Testis (tissue), 5 donors: ENCODE data around the gene RASL10B. TPM values are rescaled to one million over a fixed set of nuclear protein-coding genes. Genes with fewer than 3 reads are reported as not detected.

ENCODE experiments used
- DNase-seq: peaks from one replicate; pipeline ENCODE4 v3.0.0-alpha.2; 2019
- H3K27ac ChIP-seq, 2 donors: fragments of 200-600 bp; sonication (generic); one replicate each; pipeline ENCODE4 v1.5.1; 2019
- H3K27me3 ChIP-seq: fragments of 200-600 bp; sonication (generic); one replicate; pipeline ENCODE4 v1.5.1; 2019
- H3K36me3 ChIP-seq: fragments of 200-600 bp; sonication (generic); one replicate; pipeline ENCODE4 v1.5.1; 2017; ENCODE audit warnings: low read depth; ENCODE audit errors: missing control alignments
- H3K4me1 ChIP-seq: fragments of 200-600 bp; sonication (generic); one replicate; pipeline ENCODE4 v1.5.1; 2019
- H3K4me3 ChIP-seq, 2 donors: fragments of 200-600 bp; sonication (generic); one replicate each; pipeline ENCODE4 v1.5.1; 2017 to 2019
- H3K9me3 ChIP-seq: fragments of 200-600 bp; sonication (generic); one replicate; pipeline ENCODE4 v1.5.1; 2017
- POLR2A ChIP-seq: fragments of 450-650 bp; IDR thresholded peaks from one replicate; pipeline ENCODE4 v1.6.1; 2017; ENCODE audit warnings: antibody characterized with exemption, mild to moderate bottlenecking, moderate library complexity
- WGBS, 2 donors: methylation state at CpG; one replicate each; pipeline ENCODE4 v1.1.5; 2018; 5-methylcytosine and 5-hydroxymethylcytosine counted together
- intact Hi-C: fragments of 100-400 bp; cut with DNase I; formaldehyde crosslinking; loops from one replicate; pipeline ENCODE4 v1.15.1; 2023; ENCODE audit warnings: low total_unique reads
- long read RNA-seq, 2 donors: transcript quantifications; one replicate each; lab custom pipeline, GENCODE V29; 2026
- polyA plus RNA-seq: library from polyadenylated mRNA; stranded (reverse); fragments of 350-450 nt; fragmentation: Illumina TruSeq; extraction: RNeasy Lipid Tissue Mini Kit (QIAGEN cat#74804); gene quantifications from one replicate; pipeline ENCODE4 v1.2.3, GENCODE V29; 2014; ENCODE audit warnings: low read depth, low replicate concordance; ENCODE audit not compliant: insufficient read depth
- total RNA-seq, 2 donors: library from RNA; depleted of rRNA; stranded (reverse); fragments of >200 nt; gene quantifications; one replicate each; pipeline ENCODE4 v1.2.3, GENCODE V29; 2016
- TF ChIP-seq, protein P1 (sequence below), 3 experiments: fragments of 450-650 bp in 2 of 3; fragments of 200-600 bp in 1 of 3; sonication (generic) in 1 of 3; IDR thresholded peaks; one replicate each; pipeline ENCODE4 v1.5.1; 2016 to 2019; ENCODE audit warnings: antibody characterized with exemption in 3 of 3, mild to moderate bottlenecking in 2 of 3, moderate library complexity in 1 of 3

The RASL10B gene
- 1 to 10 TPM; 2.5 to 4.8 TPM for total RNA-seq
- 3.8 TPM for polyA plus RNA-seq
- long read RNA-seq, donor 1, partial matches to known transcripts = 0 of 3 reads
- long read RNA-seq, donor 1, other reads (novel, unspliced or antisense) = 0 of 3 reads
- long read RNA-seq, donor 2, partial matches to known transcripts = 0 of 2 reads
- long read RNA-seq, donor 2, other reads (novel, unspliced or antisense) = 0 of 2 reads

DNA sequence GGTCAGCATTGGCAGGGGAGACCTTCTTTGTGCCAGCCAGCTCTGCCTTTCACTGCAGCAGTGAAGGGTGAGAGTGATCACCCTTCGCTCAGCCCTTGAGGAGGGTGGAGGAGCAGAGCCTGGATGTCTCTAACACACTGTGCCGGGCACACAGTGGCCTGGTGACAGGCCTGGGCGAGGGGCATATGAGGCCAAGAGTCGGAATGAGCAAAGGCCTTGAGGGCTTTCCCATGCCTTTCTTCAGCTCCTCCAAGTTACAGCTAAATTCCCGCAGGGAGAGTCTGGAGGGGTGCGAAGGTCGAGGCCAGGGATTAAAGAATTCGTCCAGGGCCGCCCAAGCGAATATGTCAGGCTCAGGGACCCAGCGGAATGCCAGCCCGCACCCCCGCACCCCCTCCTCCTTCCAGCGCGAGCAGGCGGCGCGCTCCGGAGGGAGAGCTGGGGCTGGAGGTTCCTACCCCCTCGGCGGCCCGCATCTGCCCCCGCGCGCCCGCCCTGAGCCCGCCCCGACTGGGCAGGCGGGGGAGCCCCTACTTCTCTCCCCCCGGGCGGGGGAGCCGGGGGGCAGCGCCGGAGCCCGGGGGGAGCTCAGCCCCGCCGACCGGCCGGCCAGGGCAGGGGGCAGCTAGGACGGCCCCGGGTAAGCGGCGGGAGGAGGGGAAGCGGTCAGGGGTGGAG lies at the start of gene RASL10B:
RASL10B (plus strand) TSS at position 401 of the 678 bp plus-strand sequence. CDS start 3,546 bp downstream, outside the sequence.
- no peak for TF ChIP-seq POLR2A
- TF ChIP-seq, protein P1, sequence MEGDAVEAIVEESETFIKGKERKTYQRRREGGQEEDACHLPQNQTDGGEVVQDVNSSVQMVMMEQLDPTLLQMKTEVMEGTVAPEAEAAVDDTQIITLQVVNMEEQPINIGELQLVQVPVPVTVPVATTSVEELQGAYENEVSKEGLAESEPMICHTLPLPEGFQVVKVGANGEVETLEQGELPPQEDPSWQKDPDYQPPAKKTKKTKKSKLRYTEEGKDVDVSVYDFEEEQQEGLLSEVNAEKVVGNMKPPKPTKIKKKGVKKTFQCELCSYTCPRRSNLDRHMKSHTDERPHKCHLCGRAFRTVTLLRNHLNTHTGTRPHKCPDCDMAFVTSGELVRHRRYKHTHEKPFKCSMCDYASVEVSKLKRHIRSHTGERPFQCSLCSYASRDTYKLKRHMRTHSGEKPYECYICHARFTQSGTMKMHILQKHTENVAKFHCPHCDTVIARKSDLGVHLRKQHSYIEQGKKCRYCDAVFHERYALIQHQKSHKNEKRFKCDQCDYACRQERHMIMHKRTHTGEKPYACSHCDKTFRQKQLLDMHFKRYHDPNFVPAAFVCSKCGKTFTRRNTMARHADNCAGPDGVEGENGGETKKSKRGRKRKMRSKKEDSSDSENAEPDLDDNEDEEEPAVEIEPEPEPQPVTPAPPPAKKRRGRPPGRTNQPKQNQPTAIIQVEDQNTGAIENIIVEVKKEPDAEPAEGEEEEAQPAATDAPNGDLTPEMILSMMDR (IDR thresholded peaks at IDR 0.05) = no peak
- DNase-seq = peak; percentile 73
- no peaks in the 10 kb centered on the region for H3K36me3 ChIP-seq
- H3K27ac ChIP-seq = no peak within 1 kb of the TSS
- no peaks in the 10 kb centered on the region for H3K9me3 ChIP-seq
- WGBS, 2 donors = 3 to 20% methylated on average over 3 to 25 of the region's 44 CpGs
- peak within 1 kb of the TSS; percentile 66 to 67 for H3K4me3 ChIP-seq
- H3K27me3 ChIP-seq = no peaks in the 10 kb centered on the region
- peaks cover 6% of the 10 kb centered on the region for H3K4me1 ChIP-seq
- intact Hi-C loops = no loop called here

DNA sequence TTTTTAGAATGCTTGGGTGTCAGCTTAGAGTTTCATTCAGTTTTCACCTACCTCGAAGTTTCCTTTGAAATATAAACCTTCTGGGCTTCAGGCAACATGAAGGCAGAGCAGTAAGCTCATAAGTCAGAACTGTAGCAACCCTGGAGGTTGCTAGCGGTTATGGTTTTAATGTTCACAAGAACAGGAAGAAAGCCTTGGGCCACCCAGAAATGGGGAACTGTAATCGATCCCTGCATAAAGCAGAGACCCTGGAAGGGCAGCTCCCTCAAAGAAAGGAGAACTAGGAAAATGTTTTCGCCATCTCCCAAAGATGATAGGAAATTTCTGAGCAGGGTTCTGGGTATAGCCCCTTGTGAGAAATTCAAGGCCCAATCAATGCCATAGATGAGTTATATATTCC lies 47.8 kb upstream of the RASL10B start:
- intact Hi-C loops = no loop called here
- no peak for DNase-seq
- no peak overlapping the region for H3K27ac ChIP-seq
- no peaks in the 10 kb centered on the region for H3K27me3 ChIP-seq
- no peak overlapping the region for H3K4me3 ChIP-seq
- H3K4me1 ChIP-seq = no peaks in the 10 kb centered on the region
- no peaks in the 10 kb centered on the region for H3K9me3 ChIP-seq
- 82 to 87% methylated on average over 4 of the region's 4 CpGs for WGBS, 2 donors
- TF ChIP-seq, protein P1 (IDR thresholded peaks at IDR 0.05) = no peak
- TF ChIP-seq POLR2A = no peak
- H3K36me3 ChIP-seq = no peaks in the 10 kb centered on the region

DNA sequence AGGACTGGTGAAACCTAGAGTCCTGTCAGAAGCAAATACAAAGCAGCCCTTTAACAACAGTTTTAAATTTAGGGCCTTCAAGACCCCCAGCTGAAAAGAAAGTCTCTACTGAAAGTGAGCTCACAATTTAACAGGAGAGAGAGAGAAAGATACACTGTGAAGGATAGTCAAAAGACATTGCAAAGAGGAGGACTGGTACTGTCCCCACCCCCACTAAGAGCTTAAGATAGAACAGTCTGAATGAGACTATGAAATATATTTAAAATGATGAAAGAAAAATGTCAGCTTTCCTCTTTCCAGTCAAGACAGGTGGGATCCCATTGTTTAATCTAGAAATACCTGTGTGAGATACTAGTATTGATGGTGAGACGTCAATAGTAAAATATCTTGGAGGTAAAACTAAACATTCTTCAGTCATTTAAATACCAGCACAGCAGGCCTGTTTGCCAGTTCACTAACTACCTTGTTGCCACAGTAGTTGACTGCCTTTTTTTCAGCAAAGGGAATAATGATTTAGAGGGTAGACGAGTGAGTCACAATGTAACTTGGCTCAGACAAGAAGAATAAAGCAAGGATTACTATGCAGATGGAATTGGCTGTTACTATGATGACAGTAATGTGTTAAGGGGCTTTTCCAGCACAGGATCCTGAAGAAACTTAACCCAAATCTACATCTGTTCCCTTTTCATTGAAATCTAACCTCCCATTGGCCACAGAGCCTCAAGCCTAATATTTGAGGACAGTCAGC lies 47.2 kb upstream of the RASL10B start:
- TF ChIP-seq POLR2A = no peak
- TF ChIP-seq, protein P1 (IDR thresholded peaks at IDR 0.05) = no peak
- no peak overlapping the region for H3K4me3 ChIP-seq
- no peak for DNase-seq
- 87 to 88% methylated on average over 2 of the region's 2 CpGs for WGBS, 2 donors
- H3K27ac ChIP-seq = no peak overlapping the region
- intact Hi-C loops = no loop called here
- no peaks in the 10 kb centered on the region for H3K27me3 ChIP-seq
- no peaks in the 10 kb centered on the region for H3K9me3 ChIP-seq
- no peaks in the 10 kb centered on the region for H3K36me3 ChIP-seq
- H3K4me1 ChIP-seq = no peaks in the 10 kb centered on the region

DNA sequence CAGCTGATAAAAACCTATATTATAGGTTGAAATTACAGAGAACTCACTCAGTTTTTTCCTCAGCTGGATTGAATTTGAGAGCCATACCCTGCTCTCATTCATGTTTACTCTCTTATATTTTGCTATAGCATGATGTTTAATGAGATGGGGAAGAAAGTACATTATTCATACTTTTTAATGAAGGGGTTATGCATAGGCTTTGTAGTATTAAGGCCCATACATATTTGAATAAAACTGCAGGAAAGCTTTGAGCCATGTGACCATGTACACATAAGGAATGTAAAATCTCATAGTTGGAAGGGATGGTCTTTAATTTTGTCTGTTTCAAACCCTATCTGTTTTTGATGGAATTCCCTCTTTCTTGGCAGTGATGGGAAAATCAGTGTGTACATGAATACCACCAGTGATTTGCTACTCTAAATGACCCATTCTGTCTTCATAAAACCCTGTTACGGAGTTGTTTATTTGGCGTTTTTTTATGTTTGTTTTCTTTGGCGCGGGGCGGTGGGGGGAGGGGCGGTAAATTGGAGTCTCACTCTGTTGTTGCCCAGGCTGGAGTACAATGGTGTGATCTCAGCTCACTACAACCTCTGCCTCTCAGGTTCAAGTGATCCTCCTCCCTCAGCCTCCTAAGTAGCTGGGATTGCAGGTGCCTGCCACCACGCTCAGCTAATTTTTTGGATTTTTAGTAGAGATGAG lies 38.8 kb upstream of the RASL10B start:
- Histone ChIP-seq H3K36me3 (no peaks in the 10 kb centered on the region), H3K9me3 (no peaks in the 10 kb centered on the region), H3K4me3 (no peak overlapping the region), H3K4me1 (no peaks in the 10 kb centered on the region), H3K27me3 (no peaks in the 10 kb centered on the region), H3K27ac (no peak overlapping the region)
- TF ChIP-seq POLR2A = no peak
- no peak for DNase-seq
- 81 to 84% methylated on average over 7 of the region's 7 CpGs for WGBS, 2 donors
- intact Hi-C loops = no loop called here

- 97 to 100% methylated on average over 3 of the region's 3 CpGs for WGBS, 2 donors
- no peaks in the 10 kb centered on the region for H3K9me3 ChIP-seq
- no peak overlapping the region for H3K27ac ChIP-seq
- H3K27me3 ChIP-seq = no peaks in the 10 kb centered on the region
- DNase-seq = no peak
- TF ChIP-seq, protein P1 (IDR thresholded peaks at IDR 0.05) = no peak
- TF ChIP-seq POLR2A = no peak
- intact Hi-C loops = no loop called here
- H3K36me3 ChIP-seq = no peaks in the 10 kb centered on the region
- no peaks in the 10 kb centered on the region for H3K4me1 ChIP-seq
- H3K4me3 ChIP-seq = no peak overlapping the region
Measured at GRCh38 chr17:35693662-35694061, 37.8 kb upstream of the RASL10B start.
